Endothelial cell of umbilical vein (primary cell): ENCODE data around the gene ZC2HC1C.

Experiments
- FOS ChIP-seq: IDR thresholded peaks from 2 replicates; pipeline ENCODE4 v1.6.1; 2011; ENCODE audit warnings: mild to moderate bottlenecking, low read length, moderate library complexity, borderline replicate concordance; ENCODE audit not compliant: insufficient read depth
- POLR2A ChIP-seq: IDR thresholded peaks from 2 replicates; pipeline ENCODE4 v1.6.1; 2012; ENCODE audit warnings: low read depth, mild to moderate bottlenecking, control low read depth, low read length
- POLR2AphosphoS5 ChIP-seq: IDR thresholded peaks from 2 replicates; pipeline ENCODE4 v1.6.1; 2012; ENCODE audit warnings: low read depth, mild to moderate bottlenecking, control low read depth, low read length, moderate library complexity; ENCODE audit not compliant: insufficient read depth
- TF ChIP-seq, protein P1 (sequence below), 2 donors: IDR thresholded peaks; 1 replicate in 1 of 2; 2 replicates in 1 of 2; pipeline ENCODE4 v1.5.1; 2011; ENCODE audit warnings: low read length in 2 of 2, mild to moderate bottlenecking in 2 of 2, moderate library complexity in 2 of 2, control low read depth in 1 of 2, inconsistent platforms in 1 of 2, low read depth in 1 of 2; ENCODE audit not compliant: insufficient read depth in 1 of 2; ENCODE audit errors: extremely low read depth in 1 of 2

DNA sequence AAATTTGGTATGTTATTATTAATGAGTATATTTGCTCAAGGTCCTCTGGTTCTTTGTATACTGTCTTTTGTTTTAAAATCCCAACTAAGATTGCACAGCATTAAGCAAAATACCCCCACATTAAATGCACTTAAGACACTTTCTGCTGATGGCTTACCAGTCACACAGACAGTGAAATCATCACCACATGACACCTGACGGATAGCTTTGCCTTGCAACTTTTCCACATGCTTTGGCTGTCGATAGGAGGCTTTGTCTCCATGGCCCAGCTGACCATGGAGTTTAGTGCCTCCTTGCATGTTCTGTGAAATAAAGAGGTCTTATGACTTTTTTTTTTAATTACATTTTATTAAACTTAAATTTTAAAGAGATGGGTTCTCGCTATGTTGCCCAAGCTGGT lies 37.7 kb downstream of the ZC2HC1C start:
- TF ChIP-seq, protein P1, sequence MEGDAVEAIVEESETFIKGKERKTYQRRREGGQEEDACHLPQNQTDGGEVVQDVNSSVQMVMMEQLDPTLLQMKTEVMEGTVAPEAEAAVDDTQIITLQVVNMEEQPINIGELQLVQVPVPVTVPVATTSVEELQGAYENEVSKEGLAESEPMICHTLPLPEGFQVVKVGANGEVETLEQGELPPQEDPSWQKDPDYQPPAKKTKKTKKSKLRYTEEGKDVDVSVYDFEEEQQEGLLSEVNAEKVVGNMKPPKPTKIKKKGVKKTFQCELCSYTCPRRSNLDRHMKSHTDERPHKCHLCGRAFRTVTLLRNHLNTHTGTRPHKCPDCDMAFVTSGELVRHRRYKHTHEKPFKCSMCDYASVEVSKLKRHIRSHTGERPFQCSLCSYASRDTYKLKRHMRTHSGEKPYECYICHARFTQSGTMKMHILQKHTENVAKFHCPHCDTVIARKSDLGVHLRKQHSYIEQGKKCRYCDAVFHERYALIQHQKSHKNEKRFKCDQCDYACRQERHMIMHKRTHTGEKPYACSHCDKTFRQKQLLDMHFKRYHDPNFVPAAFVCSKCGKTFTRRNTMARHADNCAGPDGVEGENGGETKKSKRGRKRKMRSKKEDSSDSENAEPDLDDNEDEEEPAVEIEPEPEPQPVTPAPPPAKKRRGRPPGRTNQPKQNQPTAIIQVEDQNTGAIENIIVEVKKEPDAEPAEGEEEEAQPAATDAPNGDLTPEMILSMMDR (IDR thresholded peaks at IDR 0.05; ENCODE audit: extremely low read depth in 1 of 2, insufficient read depth in 1 of 2, low read depth in 1 of 2, low read length in 2 of 2) = no peak
- TF ChIP-seq FOS (no peak), POLR2AphosphoS5 (no peak), POLR2A (no peak)
